SU-DHL-6 (cell line): Measurements from ENCODE around the gene NKPD1.

Experiments used
- H2AFZ ChIP-seq: fragments of 200-600 bp; sonication (generic); 2 replicates; pipeline ENCODE4 v1.6.1; 2014; ENCODE audit warnings: low read depth, mild to moderate bottlenecking, moderate library complexity, mixed read lengths, antibody characterized with exemption, low read length; ENCODE audit not compliant: severe bottlenecking
- H3F3A ChIP-seq: fragments of 200-600 bp; shearing (Covaris generic); 2 replicates; pipeline ENCODE4 v1.6.0; 2016; ENCODE audit warnings: antibody characterized with exemption, mild to moderate bottlenecking; ENCODE audit not compliant: insufficient read depth
- H3K27ac ChIP-seq: fragments of 200-600 bp; sonication (generic); 2 replicates; pipeline ENCODE4 v1.5.1; 2016; ENCODE audit warnings: low read depth, mild to moderate bottlenecking, low read length, moderate library complexity, mixed read lengths
- H3K27me3 ChIP-seq: fragments of 200-600 bp; sonication (generic), shearing (Covaris generic); 2 replicates; pipeline ENCODE4 v1.6.0; 2014; ENCODE audit warnings: mild to moderate bottlenecking, low read length
- H3K36me3 ChIP-seq: fragments of 200-600 bp; sonication (generic); 2 replicates; pipeline ENCODE4 v1.6.1; 2014; ENCODE audit warnings: mild to moderate bottlenecking, low read length, mixed read lengths
- H3K4me2 ChIP-seq: fragments of 300-600, 200-600 bp; shearing (Covaris generic), sonication (generic); 2 replicates; pipeline ENCODE4 v1.6.0; 2014; ENCODE audit warnings: low read length, low read depth, mild to moderate bottlenecking; ENCODE audit not compliant: poor library complexity, severe bottlenecking
- H3K4me3 ChIP-seq: fragments of 200-600 bp; sonication (generic); 2 replicates; pipeline ENCODE4 v1.5.1; 2014; ENCODE audit warnings: antibody characterized with exemption, low read length, mild to moderate bottlenecking, mixed read lengths; ENCODE audit not compliant: insufficient read depth, poor library complexity, severe bottlenecking
- H3K79me2 ChIP-seq: fragments of 200-600 bp; sonication (generic); 2 replicates; pipeline ENCODE4 v1.6.1; 2014; ENCODE audit warnings: mild to moderate bottlenecking, low read length, moderate library complexity; ENCODE audit not compliant: insufficient read depth
- H3K9ac ChIP-seq: fragments of 200-600 bp; sonication (generic); 2 replicates; pipeline ENCODE4 v1.7.0; 2014; ENCODE audit warnings: mild to moderate bottlenecking, low read length
- H3K9me2 ChIP-seq: fragments of 200-600 bp; sonication (generic); replicated peaks from 2 replicates; pipeline ENCODE4 v1.6.1; 2014; ENCODE audit warnings: low read length; ENCODE audit not compliant: insufficient read depth
- H3K9me3 ChIP-seq: fragments of 200-600 bp; sonication (generic); 2 replicates; pipeline ENCODE4 v1.6.1; 2014; ENCODE audit warnings: low read length, mixed read lengths; ENCODE audit not compliant: insufficient read depth
- H4K20me1 ChIP-seq: fragments of 200-600 bp; sonication (generic); 2 replicates; pipeline ENCODE4 v1.6.1; 2014; ENCODE audit warnings: low read depth, mild to moderate bottlenecking, antibody characterized with exemption, low read length, moderate library complexity, mixed read lengths
- CTCF ChIP-seq: fragments of 200-600 bp; sonication (generic); IDR thresholded peaks from one replicate; pipeline ENCODE4 v1.5.1; 2017; ENCODE audit warnings: antibody characterized with exemption, mild to moderate bottlenecking, low read length, moderate library complexity; ENCODE audit not compliant: insufficient read depth, poor library complexity, severe bottlenecking
- EZH2phosphoT487 ChIP-seq: fragments of 200-600 bp; sonication (generic), shearing (Covaris generic); conservative IDR thresholded peaks from 2 replicates; pipeline ENCODE4 v1.6.1; 2018; ENCODE audit warnings: mild to moderate bottlenecking, antibody characterized with exemption, low read length, moderate library complexity, mixed read lengths

The NKPD1 gene

GRCh38 chr19:45115809-45116615 is 44.8 kb downstream of the NKPD1 start:
- TF ChIP-seq EZH2phosphoT487 (no peak), CTCF (no peak)
- H3K9me2 ChIP-seq: no peaks in the 10 kb centered on the region
- no peak overlapping the region for H3K27ac ChIP-seq
- no peaks in the 10 kb centered on the region for H3K9me3 ChIP-seq
- H3K27me3 ChIP-seq: no peaks in the 10 kb centered on the region
- no peak overlapping the region for H3K9ac ChIP-seq
- peaks cover 53% of the 10 kb centered on the region; the same call in 1 of the 2 replicates for H3K79me2 ChIP-seq
- no peak overlapping the region for H2AFZ ChIP-seq
- no peaks in the 10 kb centered on the region for H3K36me3 ChIP-seq
- no peak overlapping the region for H3K4me2 ChIP-seq
- no peak overlapping the region for H3K4me3 ChIP-seq
- H3F3A ChIP-seq: 0 out of 2 replicates have a peak, but pooled peaks cover 7% of the 10 kb centered on the region
- peaks cover 7% of the 10 kb centered on the region for H4K20me1 ChIP-seq

GRCh38 chr19:45114116-45114515 is 46.7 kb downstream of the NKPD1 start:
- H3K9ac ChIP-seq: no peak overlapping the region
- peaks cover under 1% of the 10 kb centered on the region; the same call in 1 of the 2 replicates for H4K20me1 ChIP-seq
- H3K4me3 ChIP-seq: no peak overlapping the region
- H3K27me3 ChIP-seq: no peaks in the 10 kb centered on the region
- H3K36me3 ChIP-seq: no peaks in the 10 kb centered on the region
- H3K9me3 ChIP-seq: no peaks in the 10 kb centered on the region
- no peak overlapping the region for H3K27ac ChIP-seq
- TF ChIP-seq EZH2phosphoT487: no peak
- no peak for TF ChIP-seq CTCF
- no peak overlapping the region for H2AFZ ChIP-seq
- H3F3A ChIP-seq: 0 out of 2 replicates have a peak, but pooled peaks cover 7% of the 10 kb centered on the region
- peaks cover 59% of the 10 kb centered on the region for H3K79me2 ChIP-seq
- no peak overlapping the region for H3K4me2 ChIP-seq
- no peaks in the 10 kb centered on the region for H3K9me2 ChIP-seq

- H3K36me3 ChIP-seq: no peaks in the 10 kb centered on the region
- no peak overlapping the region for H2AFZ ChIP-seq
- no peaks in the 10 kb centered on the region for H3K9me2 ChIP-seq
- H3K27ac ChIP-seq: no peak overlapping the region
- H3K4me3 ChIP-seq: no peak overlapping the region
- H3K79me2 ChIP-seq: peaks cover 62% of the 10 kb centered on the region
- no peaks in the 10 kb centered on the region; the same call in 1 of the 2 replicates for H4K20me1 ChIP-seq
- H3K27me3 ChIP-seq: no peaks in the 10 kb centered on the region
- H3F3A ChIP-seq: 0 out of 2 replicates have a peak, but pooled peaks cover 7% of the 10 kb centered on the region
- H3K9ac ChIP-seq: no peak overlapping the region
- no peak overlapping the region for H3K4me2 ChIP-seq
- no peaks in the 10 kb centered on the region for H3K9me3 ChIP-seq
- TF ChIP-seq EZH2phosphoT487 (no peak), CTCF (no peak)
Observed at GRCh38 chr19:45113628-45114027, 47.2 kb downstream of the NKPD1 start.
